HepG2 (cell line): ENCODE results near the gene ERLEC1. TPM values are rescaled to one million over a fixed set of nuclear protein-coding genes. Genes with fewer than 3 reads are reported as not detected.

Experiments
- CENPX ChIP-seq: sonication (generic); formaldehyde crosslinking; IDR thresholded peaks from 2 replicates; pipeline ENCODE4 v1.9.0; 2021; ENCODE audit warnings: mild to moderate bottlenecking, missing genetic modification reagents, moderate library complexity
- FOXP1 ChIP-seq, 2 experiments: fragments of 450-650 bp in 1 of 2; IDR thresholded peaks; 2 replicates each; pipeline ENCODE4 v1.6.1; 2017 to 2018; ENCODE audit warnings: antibody characterized with exemption in 1 of 2
- HOXA3 ChIP-seq: sonication (generic); formaldehyde crosslinking; IDR thresholded peaks from 2 replicates; pipeline ENCODE4 v1.5.0; 2020; ENCODE audit warnings: missing genetic modification reagents
- IKZF4 ChIP-seq: sonication (generic); formaldehyde crosslinking; IDR thresholded peaks from 2 replicates; pipeline ENCODE4 v1.5.1; 2020; ENCODE audit warnings: borderline replicate concordance, mild to moderate bottlenecking, low read depth, missing genetic modification reagents; ENCODE audit errors: not compliant biosample characterization
- KIAA2018 ChIP-seq: sonication (generic); formaldehyde crosslinking; IDR thresholded peaks from 2 replicates; pipeline ENCODE4 v1.5.0; 2020; ENCODE audit warnings: mild to moderate bottlenecking, missing genetic modification reagents, borderline replicate concordance
- MED8 ChIP-seq: sonication (generic); formaldehyde crosslinking; IDR thresholded peaks from 2 replicates; pipeline ENCODE4 v1.8.1; 2023; ENCODE audit warnings: mild to moderate bottlenecking, missing genetic modification reagents; ENCODE audit not compliant: insufficient replicate concordance
- SNAPC5 ChIP-seq: sonication (generic); formaldehyde crosslinking; IDR thresholded peaks from 2 replicates; pipeline ENCODE4 v1.8.1; 2023; ENCODE audit warnings: mild to moderate bottlenecking, missing genetic modification reagents, borderline replicate concordance
- ZFAT ChIP-seq: sonication (generic); formaldehyde crosslinking; conservative IDR thresholded peaks from 2 replicates; pipeline ENCODE4 v1.8.1; 2023; ENCODE audit warnings: missing genetic modification reagents, inconsistent platforms
- ZFP37 ChIP-seq: sonication (generic); formaldehyde crosslinking; IDR thresholded peaks from 2 replicates; pipeline ENCODE4 v1.4.0; 2020; ENCODE audit warnings: missing genetic modification reagents, borderline replicate concordance
- ZNF101 ChIP-seq: sonication (generic); formaldehyde crosslinking; IDR thresholded peaks from 2 replicates; pipeline ENCODE4 v1.4.0; 2020; ENCODE audit warnings: mild to moderate bottlenecking, low read depth, missing genetic modification reagents, borderline replicate concordance
- ZNF124 ChIP-seq: sonication (generic); formaldehyde crosslinking; IDR thresholded peaks from 2 replicates; pipeline ENCODE4 v1.4.0; 2020; ENCODE audit warnings: missing genetic modification reagents
- ZNF574 ChIP-seq: sonication (generic); formaldehyde crosslinking; IDR thresholded peaks from 2 replicates; pipeline ENCODE4 v1.4.0; 2020; ENCODE audit warnings: missing genetic modification reagents
- ZNF746 ChIP-seq: sonication (generic); formaldehyde crosslinking; IDR thresholded peaks from 2 replicates; pipeline ENCODE4 v1.8.0; 2022; ENCODE audit warnings: mild to moderate bottlenecking, missing genetic modification reagents
- ZNF768 ChIP-seq: sonication (generic); formaldehyde crosslinking; IDR thresholded peaks from 2 replicates; pipeline ENCODE4 v1.4.0; 2020; ENCODE audit warnings: missing genetic modification reagents
- polyA plus RNA-seq, 8 experiments: library from polyadenylated mRNA; depleted of rRNA in 3 of 8; stranded (reverse) in 7 of 8; unstranded in 1 of 8; fragments of >200 nt; fragmentation: Illumina TruSeq in 4 of 8; extraction: Trizol in 4 of 8; gene quantifications; 2 replicates each; pipeline versions ENCODE4 v1.2.1 to v1.2.3, GENCODE V29; 2011 to 2016; ENCODE audit warnings: low read depth in 4 of 8, missing spikeins in 1 of 8, mixed read lengths in 1 of 8; ENCODE audit not compliant: insufficient read depth in 1 of 8
- total RNA-seq, 5 experiments: library from RNA; depleted of rRNA; stranded (reverse); fragments of >200 nt; fragmentation: Illumina TruSeq; extraction: Trizol; gene quantifications; 2 replicates each; pipeline ENCODE4 v1.2.3, GENCODE V29; 2016; ENCODE audit warnings: low read depth in 1 of 5
- TF ChIP-seq, protein P1 (sequence below): sonication (generic); formaldehyde crosslinking; IDR thresholded peaks from 2 replicates; pipeline ENCODE4 v1.5.0; 2020; ENCODE audit warnings: mild to moderate bottlenecking, missing genetic modification reagents, borderline replicate concordance

ERLEC1 gene
- total and polyA plus RNA-seq, 2 of the 13 experiments (the other 11 are each of a cell fraction or from before 2014, with no cell fraction given): 87.3 to 88.4 TPM

DNA sequence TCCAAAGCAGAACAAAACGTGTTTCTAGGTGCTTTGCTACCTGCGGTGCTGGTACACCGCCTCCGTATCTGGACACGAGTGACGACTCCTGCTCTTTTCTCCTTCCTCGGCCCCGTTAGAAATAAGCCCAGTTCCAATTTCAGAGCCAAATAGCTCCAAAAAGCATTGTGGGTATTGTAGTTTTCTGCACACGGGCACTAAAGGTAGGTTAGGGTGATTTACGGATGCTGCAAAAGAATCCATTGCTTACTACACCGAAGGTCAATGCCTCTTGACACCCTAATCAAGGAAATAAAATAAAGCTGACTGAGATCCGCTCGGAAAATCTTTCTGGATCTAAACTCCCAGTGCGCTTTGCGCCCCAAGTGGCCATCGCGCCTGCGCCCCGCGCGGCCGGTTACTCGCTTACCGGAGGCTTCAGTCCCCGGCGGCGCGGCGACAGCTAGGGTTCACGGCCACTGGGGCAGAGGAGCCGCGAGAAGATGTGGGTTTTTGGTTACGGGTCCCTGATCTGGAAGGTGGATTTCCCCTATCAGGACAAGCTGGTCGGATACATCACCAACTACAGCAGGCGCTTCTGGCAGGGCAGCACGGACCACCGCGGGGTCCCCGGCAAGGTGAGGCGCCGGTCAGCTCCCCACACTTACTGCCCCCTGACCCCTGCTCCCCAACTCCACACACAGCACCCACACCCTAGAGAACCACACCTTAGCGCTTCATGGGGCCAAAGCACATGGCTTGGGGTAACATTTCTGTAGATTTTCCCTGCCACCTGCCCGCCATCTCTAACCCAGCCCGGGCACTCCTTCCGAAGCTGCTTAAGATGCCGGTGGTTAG lies 19.2 kb upstream of the ERLEC1 start, which contains the start of gene CHAC2 (continued):
- TF ChIP-seq ZNF574 (CRISPR knock-in tag) (peak; percentile 49), ZNF101 (0 out of 2 replicates have a peak, but pooled peaks have one; percentile 35), FOXP1 (IDR thresholded peaks at IDR 0.05) (no peak), FOXP1 (CRISPR knock-in tag; IDR thresholded peaks at IDR 0.05) (no peak), ZNF746 (CRISPR knock-in tag) (no peak), HOXA3 (CRISPR knock-in tag) (peak; percentile 55), ZNF124 (0 out of 2 replicates have a peak, but pooled peaks have one; percentile 22), ZNF768 (CRISPR knock-in tag) (peak; percentile 29; the same call in 1 of the 2 replicates), ZFP37 (no peak), ZFAT (no peak), MED8 (CRISPR knock-in tag) (no peak), KIAA2018 (CRISPR knock-in tag) (no peak), SNAPC5 (CRISPR knock-in tag) (peak; percentile 98), CENPX (no peak), IKZF4 (peak; percentile 28)
- TF ChIP-seq, protein P1, sequence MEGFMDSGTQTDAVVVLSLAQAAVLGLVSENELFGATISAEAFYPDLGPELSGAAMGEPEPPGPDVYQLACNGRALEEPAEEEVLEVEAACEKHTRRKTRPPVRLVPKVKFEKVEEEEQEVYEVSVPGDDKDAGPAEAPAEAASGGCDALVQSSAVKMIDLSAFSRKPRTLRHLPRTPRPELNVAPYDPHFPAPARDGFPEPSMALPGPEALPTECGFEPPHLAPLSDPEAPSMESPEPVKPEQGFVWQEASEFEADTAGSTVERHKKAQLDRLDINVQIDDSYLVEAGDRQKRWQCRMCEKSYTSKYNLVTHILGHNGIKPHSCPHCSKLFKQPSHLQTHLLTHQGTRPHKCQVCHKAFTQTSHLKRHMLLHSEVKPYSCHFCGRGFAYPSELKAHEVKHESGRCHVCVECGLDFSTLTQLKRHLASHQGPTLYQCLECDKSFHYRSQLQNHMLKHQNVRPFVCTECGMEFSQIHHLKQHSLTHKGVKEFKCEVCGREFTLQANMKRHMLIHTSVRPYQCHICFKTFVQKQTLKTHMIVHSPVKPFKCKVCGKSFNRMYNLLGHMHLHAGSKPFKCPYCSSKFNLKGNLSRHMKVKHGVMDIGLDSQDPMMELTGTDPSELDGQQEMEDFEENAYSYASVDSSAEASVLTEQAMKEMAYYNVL (CRISPR knock-in tag): no peak
